Activated CD4-positive, alpha-beta memory T cell treated with anti-CD3 and anti-CD28 coated beads for 36 hours (primary cell): ENCODE measurements around the gene PABPC3. TPM values are rescaled to one million over a fixed set of nuclear protein-coding genes. Genes with fewer than 3 reads are reported as not detected.

Experiments
- CTCF ChIA-PET: fragments of 350-600 bp; sonication (Branson Sonifier 250); formaldehyde crosslinking; loops from one replicate; lab custom pipeline; 2021; ENCODE audit warnings: antibody characterized with exemption, inconsistent platforms; lab: Charles Lee
- POLR2A ChIA-PET: fragments of 350-600 bp; sonication (Branson Sonifier 250); formaldehyde crosslinking; loops from one replicate; lab custom pipeline; 2021; ENCODE audit warnings: antibody characterized with exemption; lab: Charles Lee
- DNase-seq: peaks from one replicate; pipeline ENCODE4 v3.0.0-alpha.2; 2020
- H3K27ac Mint-ChIP-seq: one replicate; pipeline ENCODE4 v1.8.0; 2021; ENCODE audit warnings: mixed read lengths
- H3K27me3 Mint-ChIP-seq: one replicate; pipeline ENCODE4 v1.8.0; 2021; ENCODE audit warnings: mixed read lengths
- H3K36me3 Mint-ChIP-seq: one replicate; pipeline ENCODE4 v1.8.0; 2021; ENCODE audit warnings: mixed read lengths
- H3K4me1 Mint-ChIP-seq: one replicate; pipeline ENCODE4 v1.8.0; 2021; ENCODE audit warnings: low read depth, mixed read lengths
- H3K4me3 Mint-ChIP-seq: one replicate; pipeline ENCODE4 v1.8.0; 2021; ENCODE audit warnings: mild to moderate bottlenecking, mixed read lengths
- H3K9me3 Mint-ChIP-seq: one replicate; pipeline ENCODE4 v1.8.0; 2021; ENCODE audit warnings: mixed read lengths
- intact Hi-C: fragments of 100-400 bp; cut with micrococcal nuclease; formaldehyde crosslinking; loops from one replicate; pipeline ENCODE4 v1.15.1; 2023
- total RNA-seq, 2 experiments: library from RNA; stranded (reverse); gene quantifications; one replicate each; pipeline ENCODE4 v1.2.3, GENCODE V29; 2021

The PABPC3 gene
- total RNA-seq, 2 experiments from 2014 or later: 0.81 to 1.3 TPM

DNA sequence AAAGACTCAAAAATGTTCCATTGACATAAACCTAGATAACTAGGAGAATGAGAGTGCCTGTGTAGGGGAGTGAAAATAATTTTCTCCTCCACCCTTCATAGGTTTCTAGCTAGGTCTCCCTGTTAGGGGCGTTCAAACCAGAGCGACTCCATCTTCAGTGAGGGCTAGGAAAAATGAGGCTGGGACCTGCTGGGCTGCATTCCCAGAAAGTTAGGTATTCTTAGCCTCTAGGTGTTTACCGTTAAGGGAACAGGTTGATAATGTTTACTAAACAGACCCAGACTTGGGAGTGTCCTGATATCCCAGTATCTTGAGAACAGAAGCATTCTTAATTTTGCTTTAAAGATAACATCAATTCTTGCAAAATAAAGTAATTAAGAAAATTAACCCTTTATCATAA is 20.1 kb downstream of the PABPC3 start:
- Mint-ChIP-seq H3K9me3 (no peaks in the 10 kb centered on the region), H3K27ac (no peak overlapping the region), H3K4me3 (no peak overlapping the region), H3K4me1 (no peaks in the 10 kb centered on the region), H3K36me3 (no peaks in the 10 kb centered on the region), H3K27me3 (peaks cover 26% of the 10 kb centered on the region)
- CTCF ChIA-PET: no interaction called here
- intact Hi-C loops: no loop called here
- POLR2A ChIA-PET: no interaction called here
- no peak for DNase-seq

DNA sequence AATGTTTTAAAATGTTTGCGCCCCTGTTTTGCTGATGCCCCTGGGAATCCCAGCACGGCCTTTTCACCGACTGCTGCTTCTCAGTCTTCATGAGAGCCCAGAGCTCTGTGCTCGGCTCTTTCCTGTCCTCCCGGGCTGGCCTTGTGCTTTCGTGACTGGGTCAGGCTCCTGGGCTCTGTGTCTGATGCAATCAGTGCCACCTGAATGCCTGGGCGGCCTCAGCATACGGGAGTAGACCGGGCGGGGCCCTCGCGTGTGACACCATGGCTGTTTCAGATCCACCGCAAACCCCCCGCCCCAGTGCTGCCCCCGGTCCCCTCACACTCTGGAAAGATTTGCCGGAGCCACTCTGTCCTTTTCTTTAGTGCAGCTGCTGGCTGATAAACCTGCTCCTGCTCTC is 21.4 kb downstream of the PABPC3 start:
- POLR2A ChIA-PET: no interaction called here
- no peak overlapping the region for H3K4me3 Mint-ChIP-seq
- H3K27me3 Mint-ChIP-seq: peaks cover 31% of the 10 kb centered on the region
- no peaks in the 10 kb centered on the region for H3K36me3 Mint-ChIP-seq
- intact Hi-C loops: no loop called here
- no peak for DNase-seq
- H3K27ac Mint-ChIP-seq: no peak overlapping the region
- CTCF ChIA-PET: interaction anchor here (0.7 kb wide), 1 partner anchor 10 kb away, joined by 3 read pairs; no protein-coding TSS in a partner anchor
- no peaks in the 10 kb centered on the region for H3K4me1 Mint-ChIP-seq
- H3K9me3 Mint-ChIP-seq: peaks cover 4% of the 10 kb centered on the region

DNA sequence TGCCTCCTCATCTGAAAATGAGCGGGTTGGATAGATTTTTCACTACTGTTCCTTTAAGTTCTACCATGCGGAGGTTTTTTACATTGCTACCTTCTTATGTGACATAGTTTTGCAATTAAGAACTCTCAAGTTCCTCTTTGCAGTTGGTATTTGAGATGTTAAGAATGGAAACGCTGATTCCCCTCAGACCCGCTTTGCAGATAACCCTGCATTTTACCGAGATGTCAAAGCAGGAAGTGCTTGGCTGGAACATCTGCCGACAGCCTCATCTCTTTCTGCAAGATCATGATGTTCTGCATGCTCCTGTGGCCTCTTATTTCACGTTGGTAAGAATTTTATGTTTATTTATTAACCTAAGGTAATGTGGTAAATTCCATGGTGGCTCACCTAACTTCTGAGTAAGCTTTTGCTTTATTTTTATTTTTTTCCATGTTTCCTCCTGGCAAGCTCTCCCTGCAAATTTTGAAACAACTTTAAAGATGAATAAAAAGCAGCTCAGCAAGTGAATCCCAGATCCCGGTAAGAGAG is 22.5 kb downstream of the PABPC3 start:
- Mint-ChIP-seq H3K4me3 (no peak overlapping the region), H3K36me3 (no peaks in the 10 kb centered on the region), H3K4me1 (no peaks in the 10 kb centered on the region), H3K27me3 (peaks cover 32% of the 10 kb centered on the region), H3K9me3 (peaks cover 4% of the 10 kb centered on the region), H3K27ac (no peak overlapping the region)
- intact Hi-C loops: no loop called here
- DNase-seq: no peak
- ChIA-PET CTCF (no interaction called here), POLR2A (no interaction called here)

DNA sequence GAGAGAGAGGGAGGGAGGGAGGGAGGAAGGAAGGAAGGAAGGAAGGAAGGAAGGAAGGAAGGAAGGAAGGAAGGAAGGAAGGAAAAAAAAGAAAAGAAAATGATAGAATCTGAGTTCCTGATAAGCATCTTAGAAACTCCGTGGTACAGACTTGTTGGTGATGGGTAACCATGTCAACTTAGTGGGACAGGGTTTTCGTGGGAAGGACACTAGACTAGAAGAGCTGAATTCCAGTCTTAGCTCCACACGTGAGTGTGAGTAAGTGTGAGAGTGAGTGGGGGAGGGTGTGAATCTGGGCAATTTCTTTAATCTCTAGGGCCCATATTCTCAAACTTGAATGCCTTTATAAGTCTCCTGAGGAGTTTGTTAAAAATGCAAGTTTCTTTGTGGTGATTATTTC is 35.0 kb downstream of the PABPC3 start:
- Mint-ChIP-seq H3K9me3 (peaks cover 7% of the 10 kb centered on the region), H3K4me3 (no peak overlapping the region), H3K27ac (no peak overlapping the region), H3K4me1 (no peaks in the 10 kb centered on the region), H3K27me3 (peaks cover 20% of the 10 kb centered on the region), H3K36me3 (no peaks in the 10 kb centered on the region)
- intact Hi-C loops: no loop called here
- POLR2A ChIA-PET: no interaction called here
- CTCF ChIA-PET: no interaction called here
- no peak for DNase-seq

DNA sequence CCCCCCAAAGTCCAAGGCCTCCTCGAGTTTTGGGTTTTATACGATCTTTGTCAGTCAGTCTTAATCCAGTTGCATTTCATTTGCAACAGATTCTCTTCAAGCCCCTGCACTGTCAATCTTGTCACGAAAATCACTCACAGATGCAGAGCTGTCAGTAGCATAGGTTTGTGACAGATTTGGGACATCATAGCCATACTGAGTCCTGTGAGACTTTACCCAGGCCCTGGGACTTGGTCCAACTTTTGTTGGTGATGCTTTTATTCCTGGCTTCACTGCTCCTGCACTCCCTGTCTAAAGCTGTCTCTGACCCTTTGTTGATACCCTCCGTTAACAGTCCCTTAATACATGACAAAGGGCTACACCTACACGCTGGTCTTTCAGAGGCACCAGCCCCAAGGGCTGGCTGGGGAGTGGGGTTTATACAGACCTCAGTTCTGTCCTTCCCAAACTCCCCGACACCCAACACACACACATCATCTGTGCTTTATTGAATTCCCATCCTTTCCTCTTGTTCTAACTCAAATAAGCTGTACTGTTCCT is 36.0 kb downstream of the PABPC3 start:
- POLR2A ChIA-PET: no interaction called here
- Mint-ChIP-seq H3K27me3 (peaks cover 19% of the 10 kb centered on the region), H3K4me1 (no peaks in the 10 kb centered on the region), H3K9me3 (peaks cover 7% of the 10 kb centered on the region), H3K4me3 (no peak overlapping the region), H3K27ac (no peak overlapping the region), H3K36me3 (no peaks in the 10 kb centered on the region)
- intact Hi-C loops: no loop called here
- CTCF ChIA-PET: interaction anchor here (0.6 kb wide), 1 partner anchor 18 kb away, joined by 3 read pairs; no protein-coding TSS in a partner anchor
- no peak for DNase-seq

DNA sequence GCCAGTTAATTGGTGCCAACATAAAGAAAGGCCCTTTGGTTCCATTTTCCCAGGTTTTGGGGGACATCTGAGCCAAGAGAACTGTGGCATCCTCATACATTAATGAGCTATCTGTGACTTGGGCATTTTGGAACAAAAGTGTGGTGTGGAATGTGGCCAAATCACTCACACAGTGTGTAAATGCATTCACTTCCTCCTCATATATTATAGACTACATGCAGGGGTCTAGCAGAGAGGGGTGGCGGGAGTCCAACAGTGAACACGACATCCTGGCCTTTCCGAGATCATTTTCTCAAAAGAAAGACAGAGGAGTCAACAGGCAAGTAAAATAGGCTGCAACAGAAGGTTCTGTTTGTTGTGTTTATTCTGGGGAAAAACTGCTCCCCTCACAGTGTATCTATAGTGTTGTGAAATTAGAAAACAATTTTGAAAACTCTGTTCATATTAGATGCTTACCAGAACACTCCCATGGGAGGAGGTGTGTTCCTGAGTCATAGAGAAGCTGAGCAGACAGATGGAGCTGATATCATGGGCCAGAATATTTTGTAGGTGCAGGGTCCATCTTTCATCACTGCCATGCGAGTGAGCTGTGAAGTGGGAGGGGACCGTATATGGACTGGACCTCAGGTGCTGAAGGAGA is 36.9 kb downstream of the PABPC3 start:
- peaks cover 21% of the 10 kb centered on the region for H3K27me3 Mint-ChIP-seq
- ChIA-PET CTCF (interaction anchor here (0.6 kb wide), 1 partner anchor 19 kb away, joined by 3 read pairs; no protein-coding TSS in a partner anchor), POLR2A (no interaction called here)
- H3K27ac Mint-ChIP-seq: no peak overlapping the region
- no peaks in the 10 kb centered on the region for H3K36me3 Mint-ChIP-seq
- intact Hi-C loops: no loop called here
- peaks cover 7% of the 10 kb centered on the region for H3K9me3 Mint-ChIP-seq
- H3K4me3 Mint-ChIP-seq: no peak overlapping the region
- no peaks in the 10 kb centered on the region for H3K4me1 Mint-ChIP-seq
- DNase-seq: no peak

DNA sequence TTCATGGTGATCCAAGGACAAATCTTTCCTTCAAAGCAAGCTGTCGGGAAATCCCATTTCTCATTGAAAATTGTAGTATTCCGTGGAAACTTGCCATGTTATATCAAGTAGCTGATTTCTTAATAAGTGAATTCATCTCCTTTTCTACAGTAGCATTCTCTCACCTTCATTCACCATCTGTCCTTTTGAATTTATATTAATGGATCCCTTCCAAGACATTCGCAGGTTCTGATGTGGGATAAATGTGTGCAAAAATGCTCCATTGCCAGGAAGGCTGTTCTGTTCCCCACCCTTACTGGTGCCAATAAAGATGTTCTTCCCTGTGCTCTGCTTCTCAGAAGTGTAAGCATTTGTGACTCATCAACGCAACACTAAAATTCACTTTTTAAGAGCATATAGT is 40.0 kb downstream of the PABPC3 start:
- POLR2A ChIA-PET: no interaction called here
- CTCF ChIA-PET: no interaction called here
- DNase-seq: no peak
- Mint-ChIP-seq H3K27ac (no peak overlapping the region), H3K27me3 (peaks cover 19% of the 10 kb centered on the region), H3K4me1 (no peaks in the 10 kb centered on the region), H3K9me3 (peaks cover 7% of the 10 kb centered on the region), H3K4me3 (no peak overlapping the region), H3K36me3 (no peaks in the 10 kb centered on the region)
- intact Hi-C loops: no loop called here

DNA sequence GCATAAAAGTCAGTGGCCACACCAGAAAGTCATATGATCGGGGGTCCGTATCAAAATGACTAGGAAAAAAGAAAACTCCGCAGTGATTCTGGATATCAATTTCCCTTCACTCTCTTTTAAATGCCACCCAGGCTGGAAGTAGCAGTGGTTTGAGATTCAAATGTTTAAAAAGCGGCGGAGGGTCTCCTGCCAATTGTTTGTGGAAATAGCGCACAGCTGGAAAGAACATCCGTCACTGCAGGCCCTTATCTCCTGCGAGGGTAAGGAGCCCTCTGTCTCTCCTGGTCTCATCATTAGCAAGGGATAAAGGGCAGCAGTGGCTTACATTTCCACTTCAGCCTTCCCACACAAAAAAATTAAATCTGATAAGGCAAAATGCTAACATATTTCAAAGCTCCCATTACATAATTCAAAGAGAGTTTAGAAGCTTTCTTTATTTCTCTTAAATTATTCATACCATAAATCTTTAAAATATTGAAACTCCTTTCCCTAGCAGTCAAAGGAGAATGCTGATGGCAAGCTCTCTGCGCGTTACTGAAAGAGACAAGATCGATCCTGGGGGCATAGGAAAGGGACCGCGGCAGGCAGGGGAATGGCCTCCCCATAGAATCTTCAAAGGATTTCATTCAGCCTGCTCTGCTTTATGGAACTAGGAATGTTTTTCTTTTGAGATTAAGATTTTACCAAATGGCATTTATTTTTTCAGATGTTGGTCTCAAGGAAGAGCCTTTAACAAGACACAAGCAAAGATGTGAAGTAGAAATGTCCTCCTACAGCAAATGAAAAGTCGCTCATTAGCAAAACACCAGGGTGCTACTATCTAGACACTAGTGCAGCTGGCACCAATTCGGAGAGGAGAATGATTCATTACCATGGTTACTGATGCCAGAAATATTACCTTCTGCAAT is 41.2 kb downstream of the PABPC3 start:
- Mint-ChIP-seq H3K9me3 (peaks cover 7% of the 10 kb centered on the region), H3K27me3 (peaks cover 21% of the 10 kb centered on the region), H3K27ac (no peak overlapping the region), H3K36me3 (no peaks in the 10 kb centered on the region), H3K4me1 (no peaks in the 10 kb centered on the region), H3K4me3 (no peak overlapping the region)
- intact Hi-C loops: no loop called here
- ChIA-PET CTCF (no interaction called here), POLR2A (no interaction called here)
- no peak for DNase-seq

DNA sequence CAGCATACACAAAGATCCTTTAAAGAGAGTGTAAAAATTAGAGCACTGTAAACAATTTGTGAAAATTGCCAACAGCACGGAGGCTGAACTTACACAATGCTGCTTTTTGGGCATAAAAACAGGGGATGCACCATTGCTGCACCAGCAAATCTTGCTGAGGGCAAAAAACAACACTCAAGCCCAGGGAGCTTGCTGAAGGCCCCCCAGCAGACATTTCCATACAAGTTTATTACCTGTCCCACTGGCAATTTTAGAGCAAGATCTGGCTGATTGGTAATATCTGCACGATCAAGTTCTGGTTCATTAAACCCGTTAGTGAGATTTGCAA is 41.8 kb downstream of the PABPC3 start:
- ChIA-PET CTCF (no interaction called here), POLR2A (no interaction called here)
- peaks cover 7% of the 10 kb centered on the region for H3K9me3 Mint-ChIP-seq
- DNase-seq: no peak
- intact Hi-C loops: no loop called here
- no peaks in the 10 kb centered on the region for H3K4me1 Mint-ChIP-seq
- H3K4me3 Mint-ChIP-seq: no peak overlapping the region
- no peak overlapping the region for H3K27ac Mint-ChIP-seq
- H3K27me3 Mint-ChIP-seq: peaks cover 19% of the 10 kb centered on the region
- H3K36me3 Mint-ChIP-seq: no peaks in the 10 kb centered on the region

DNA sequence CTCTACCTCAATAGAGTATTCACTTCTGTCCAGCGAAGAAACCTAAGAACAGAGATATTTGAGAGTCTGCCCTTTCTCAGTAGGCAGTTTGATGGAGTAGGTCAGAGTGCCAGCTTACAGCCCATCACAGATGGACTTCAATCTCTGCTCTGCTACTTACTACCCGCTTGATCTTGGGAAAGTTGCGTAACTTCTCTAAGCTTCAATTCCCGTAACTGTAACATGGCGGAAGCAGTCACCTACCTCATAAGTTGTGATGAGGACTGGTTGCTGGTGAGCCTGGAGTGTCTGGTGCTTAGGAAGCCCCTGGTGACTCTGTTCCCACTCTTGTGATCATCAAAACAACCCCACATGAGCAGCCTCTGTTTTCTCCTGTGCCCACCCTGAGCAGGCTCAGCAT is 45.1 kb downstream of the PABPC3 start:
- ChIA-PET CTCF (no interaction called here), POLR2A (no interaction called here)
- H3K27ac Mint-ChIP-seq: no peak overlapping the region
- H3K27me3 Mint-ChIP-seq: peaks cover 18% of the 10 kb centered on the region
- H3K9me3 Mint-ChIP-seq: no peaks in the 10 kb centered on the region
- no peaks in the 10 kb centered on the region for H3K36me3 Mint-ChIP-seq
- intact Hi-C loops: no loop called here
- DNase-seq: no peak
- H3K4me1 Mint-ChIP-seq: no peaks in the 10 kb centered on the region
- H3K4me3 Mint-ChIP-seq: no peak overlapping the region

DNA sequence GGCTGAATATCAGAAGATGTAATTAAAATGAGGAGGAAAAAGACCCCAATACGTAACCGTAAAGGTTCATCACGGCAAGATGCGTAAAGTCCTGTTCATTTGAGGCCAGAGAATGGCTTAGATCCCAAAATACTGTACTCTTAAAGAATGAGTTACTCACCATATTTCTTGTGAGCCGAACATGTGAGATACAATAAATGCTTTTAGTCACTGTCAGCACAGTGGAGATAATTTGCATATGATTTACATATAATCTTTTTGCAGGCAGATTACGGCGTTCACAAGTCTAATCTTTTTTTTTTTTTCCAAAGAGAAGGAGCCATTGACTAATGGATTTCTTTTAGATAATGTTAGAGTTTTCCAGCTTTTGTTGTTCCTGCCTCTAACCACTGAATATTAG is 47.8 kb downstream of the PABPC3 start:
- intact Hi-C loops: no loop called here
- Mint-ChIP-seq H3K27me3 (peaks cover 11% of the 10 kb centered on the region), H3K27ac (no peak overlapping the region), H3K4me1 (no peaks in the 10 kb centered on the region), H3K4me3 (no peak overlapping the region), H3K36me3 (no peaks in the 10 kb centered on the region), H3K9me3 (no peaks in the 10 kb centered on the region)
- ChIA-PET POLR2A (no interaction called here), CTCF (no interaction called here)
- DNase-seq: no peak

DNA sequence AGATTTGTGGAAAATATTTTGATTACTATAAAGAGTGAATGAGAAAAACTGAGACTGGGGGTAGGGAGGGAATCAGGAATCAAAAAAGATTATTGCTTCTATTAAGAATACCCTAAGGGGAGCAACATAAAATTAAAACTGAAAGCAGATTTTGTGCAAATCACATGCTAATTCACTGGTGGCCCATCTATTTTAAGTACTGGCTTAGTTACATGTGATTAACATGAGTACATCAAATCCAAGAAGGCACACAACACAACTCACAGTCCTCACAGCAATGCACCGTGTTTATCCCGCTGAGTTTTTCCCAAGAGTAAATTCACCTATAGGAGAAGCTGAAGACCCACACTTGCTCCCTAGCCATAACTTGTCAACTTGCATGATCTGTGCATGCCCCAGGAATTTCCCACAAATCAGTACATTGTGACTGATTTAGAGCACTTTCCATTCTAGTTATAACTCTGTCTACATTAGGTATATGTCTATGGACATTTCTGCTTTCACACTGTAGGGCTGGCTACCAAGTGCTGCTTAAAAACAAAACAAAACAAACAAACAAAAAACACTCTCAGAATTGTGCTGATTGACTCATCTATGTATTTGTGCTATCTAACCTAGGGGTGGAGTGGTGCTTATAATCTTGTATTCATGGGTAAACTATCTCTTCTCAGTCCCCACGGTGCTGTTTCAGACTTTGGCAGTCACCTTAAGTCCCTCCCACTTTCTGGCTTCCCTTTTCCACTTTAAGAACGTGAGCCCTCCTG is 51.9 kb downstream of the PABPC3 start:
- DNase-seq: no peak
- Mint-ChIP-seq H3K27ac (no peak overlapping the region), H3K4me3 (no peak overlapping the region), H3K9me3 (no peaks in the 10 kb centered on the region), H3K4me1 (no peaks in the 10 kb centered on the region), H3K36me3 (no peaks in the 10 kb centered on the region), H3K27me3 (peaks cover 18% of the 10 kb centered on the region)
- ChIA-PET CTCF (no interaction called here), POLR2A (no interaction called here)
- intact Hi-C loops: no loop called here
